Adipose tissue (tissue), 3 donors: ENCODE results near the gene ENGASE. TPM values are rescaled to one million over a fixed set of nuclear protein-coding genes. Genes with fewer than 3 reads are reported as not detected.

Experiments
- H3K27ac ChIP-seq: one replicate; pipeline ENCODE4 v1.5.1; 2013; ENCODE audit warnings: low read depth, low read length
- WGBS, 3 donors: extraction: QIAGEN DNeasy Blood & Tissue Kit; methylation state at CpG; one replicate each; pipeline ENCODE4 v1.1.7; 2013; 5-methylcytosine and 5-hydroxymethylcytosine counted together
- polyA plus RNA-seq, 3 donors: library from polyadenylated mRNA; stranded (reverse); fragments of 200-250 nt; gene quantifications; one replicate each; pipeline ENCODE4 v1.2.3, GENCODE V29; 2013
- donor health status: healthy with polysubstance abuse.
- donor health status: Bipolar disorder and iron deficiency.
- donor health status: healthy.

The ENGASE gene
- polyA plus RNA-seq, 3 donors: 18.7 to 39.0 (median 33.7) TPM

GRCh38 chr17:79048826-79049755, 25.5 kb upstream of the ENGASE start:
- no peak overlapping the region for H3K27ac ChIP-seq

GRCh38 chr17:79049821-79050220, 24.8 kb upstream of the ENGASE start:
- WGBS, 3 donors: 85 to 98% (median 93%) methylated on average over 11 of the region's 11 CpGs
- no peak overlapping the region for H3K27ac ChIP-seq

More at GRCh38 chr17:79048826-79049755, 25.5 kb upstream of the ENGASE start:
- WGBS, 3 donors: 75 to 86% (median 83%) methylated on average over 21 of the region's 21 CpGs

DNA sequence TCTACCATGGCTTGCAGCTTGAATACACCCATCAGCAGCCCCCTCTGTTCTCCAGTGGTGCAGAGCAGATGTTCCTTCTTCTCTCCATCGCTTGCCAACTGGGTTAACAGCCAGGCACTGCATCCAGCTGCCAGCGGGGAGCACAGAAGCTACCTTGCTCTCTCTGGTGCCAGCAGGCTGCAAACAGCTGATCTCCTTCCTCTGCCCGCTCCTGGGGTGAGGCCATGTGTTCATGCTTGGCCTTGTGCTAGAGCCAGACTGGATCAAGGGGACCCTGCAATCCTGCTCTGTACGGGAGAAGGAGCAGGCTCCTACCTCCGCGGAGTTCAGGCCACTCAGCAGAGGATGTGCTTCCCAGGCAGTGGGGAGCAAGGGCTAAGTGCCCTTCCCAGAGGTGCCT, 24.1 kb upstream of the ENGASE start:
- 81 to 94% (median 93%) methylated on average over 6 of the region's 6 CpGs for WGBS, 3 donors
- no peak overlapping the region for H3K27ac ChIP-seq

DNA sequence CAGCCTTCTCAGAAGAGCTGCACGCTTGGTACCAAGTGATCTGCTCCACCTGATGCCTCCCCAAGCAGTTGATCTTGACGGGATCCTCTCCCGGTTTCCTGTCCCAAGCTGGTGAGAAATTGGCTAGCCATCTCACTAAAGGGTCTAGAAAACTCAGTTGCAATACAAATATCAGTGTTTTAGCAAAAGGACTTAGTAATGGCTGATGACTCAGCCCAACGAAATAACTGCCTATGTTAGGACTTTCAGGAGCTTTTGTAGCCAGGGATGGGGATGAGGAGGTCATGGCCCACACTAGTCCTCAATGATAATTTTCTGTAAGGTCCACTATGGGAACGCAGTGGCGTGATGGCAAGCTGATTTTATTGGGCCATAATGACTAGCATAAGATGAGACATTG, 23.3 kb upstream of the ENGASE start:
- no peak overlapping the region for H3K27ac ChIP-seq
- WGBS, 3 donors: 80 to 93% (median 89%) methylated on average over 6 of the region's 6 CpGs

- WGBS, 3 donors: 36 to 86% (median 83%) methylated on average over 1 of the region's 1 CpG
- H3K27ac ChIP-seq: no peak overlapping the region
Measured at GRCh38 chr17:79052131-79052530, 22.5 kb upstream of the ENGASE start.

- H3K27ac ChIP-seq: no peak overlapping the region
Measured at GRCh38 chr17:79053251-79053925, 21.2 kb upstream of the ENGASE start.

DNA sequence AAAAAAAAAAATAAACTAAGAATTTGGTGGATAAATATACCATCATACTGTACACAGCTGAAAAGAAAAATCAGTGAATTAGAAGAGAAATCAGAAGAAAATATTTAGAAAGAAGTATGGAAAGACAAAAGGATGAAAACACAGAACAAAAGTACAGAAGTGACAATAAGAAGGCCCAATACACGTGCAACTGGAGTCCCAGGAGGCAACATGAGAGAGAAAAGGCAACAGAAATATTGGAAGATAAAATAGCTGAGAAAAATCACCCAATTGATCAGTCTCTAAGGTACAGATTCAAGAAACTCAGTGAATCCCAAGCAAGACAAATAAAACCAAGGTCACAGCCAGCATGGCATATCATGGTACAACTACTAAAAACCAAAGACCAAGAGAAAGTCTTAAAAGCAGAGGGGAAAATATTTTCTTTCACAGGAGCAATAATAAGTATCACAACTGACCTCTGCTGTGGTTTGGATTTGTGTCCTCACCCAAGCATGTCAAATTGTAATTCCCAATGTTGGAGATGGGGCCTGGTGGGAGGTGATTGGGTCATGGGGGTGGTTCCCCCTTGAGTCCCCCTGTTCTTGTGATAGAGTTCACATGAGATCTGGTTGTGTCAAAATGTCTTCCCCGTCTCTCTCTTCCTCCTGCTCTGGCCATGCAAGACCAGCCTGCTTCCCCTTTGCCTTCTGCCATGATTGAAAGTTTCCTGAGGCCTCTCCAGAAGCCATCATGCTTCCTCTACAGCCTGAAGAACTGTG, 20.2 kb upstream of the ENGASE start:
- 64 to 77% (median 74%) methylated on average over 2 of the region's 2 CpGs for WGBS, 3 donors
- peak overlapping the region; percentile 22 for H3K27ac ChIP-seq

More at GRCh38 chr17:79053251-79053925, 21.2 kb upstream of the ENGASE start:
- WGBS, 3 donors: 72 to 80% (median 75%) methylated on average over 2 of the region's 2 CpGs

- no peak overlapping the region for H3K27ac ChIP-seq
Measured at GRCh38 chr17:79055197-79055596, 19.4 kb upstream of the ENGASE start.

DNA sequence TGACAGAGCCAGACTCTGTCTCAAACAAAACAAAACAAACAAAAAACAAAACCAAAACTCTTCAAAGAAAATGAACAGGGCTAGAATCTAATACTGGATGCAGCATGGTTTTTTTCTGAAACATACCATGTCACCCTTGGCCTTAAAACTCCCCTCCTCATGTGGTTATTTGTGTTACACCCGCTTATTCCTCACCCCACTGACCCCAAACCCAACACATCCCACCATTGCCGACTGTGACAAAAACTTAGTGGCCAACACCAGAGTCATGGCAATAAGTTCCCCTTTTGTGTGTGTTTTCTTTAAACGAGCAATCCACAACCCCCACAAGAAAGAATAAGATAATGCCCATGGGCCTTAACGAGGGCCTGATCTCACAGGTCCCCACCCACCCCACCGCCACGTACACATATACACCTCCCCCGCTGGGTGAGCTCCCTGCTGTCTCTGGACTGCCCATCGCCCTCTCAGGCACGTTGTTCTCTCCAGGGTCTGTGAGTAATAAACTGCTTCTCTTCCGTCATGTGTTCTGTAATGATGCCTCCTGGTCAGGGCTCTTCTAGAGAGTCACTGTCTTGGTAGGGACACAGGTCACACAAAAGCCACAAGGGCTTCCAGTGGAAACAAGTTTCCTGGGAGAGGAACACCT, 16.8 kb upstream of the ENGASE start:
- WGBS, 3 donors: 72 to 83% (median 74%) methylated on average over 10 of the region's 10 CpGs
- no peak overlapping the region for H3K27ac ChIP-seq

More at GRCh38 chr17:79055197-79055596, 19.4 kb upstream of the ENGASE start:
- 82 to 85% (median 84%) methylated on average over 5 of the region's 5 CpGs for WGBS, 3 donors

- no peak overlapping the region for H3K27ac ChIP-seq
- 84 to 91% (median 85%) methylated on average over 7 of the region's 7 CpGs for WGBS, 3 donors
Measured at GRCh38 chr17:79062691-79063090, 11.9 kb upstream of the ENGASE start.

DNA sequence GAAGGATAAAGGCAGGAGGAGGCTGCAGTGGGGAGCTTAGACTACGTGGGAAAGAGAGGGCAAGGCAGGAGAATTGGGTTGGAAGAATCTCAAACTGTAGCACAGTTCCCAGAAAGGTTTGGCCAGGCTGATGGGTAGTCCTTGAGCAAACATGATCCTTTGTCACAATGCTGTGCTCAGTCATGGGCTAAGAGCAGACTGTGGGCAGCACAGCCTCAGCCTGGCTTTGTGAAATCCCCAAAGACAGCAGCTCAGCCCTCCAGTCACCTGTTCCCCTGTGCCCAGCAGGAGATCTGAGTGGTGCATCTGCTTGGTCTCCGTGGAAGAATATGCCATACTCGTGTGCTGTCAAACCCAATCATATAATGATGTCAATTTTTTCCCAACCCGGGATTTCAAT, 10.6 kb upstream of the ENGASE start:
- 76 to 82% (median 80%) methylated on average over 4 of the region's 4 CpGs for WGBS, 3 donors
- H3K27ac ChIP-seq: no peak overlapping the region

GRCh38 chr17:79065105-79065670, 9.4 kb upstream of the ENGASE start:
- H3K27ac ChIP-seq: no peak overlapping the region
- WGBS, 3 donors: 36 to 37% (median 36%) methylated on average over 10 of the region's 10 CpGs

DNA sequence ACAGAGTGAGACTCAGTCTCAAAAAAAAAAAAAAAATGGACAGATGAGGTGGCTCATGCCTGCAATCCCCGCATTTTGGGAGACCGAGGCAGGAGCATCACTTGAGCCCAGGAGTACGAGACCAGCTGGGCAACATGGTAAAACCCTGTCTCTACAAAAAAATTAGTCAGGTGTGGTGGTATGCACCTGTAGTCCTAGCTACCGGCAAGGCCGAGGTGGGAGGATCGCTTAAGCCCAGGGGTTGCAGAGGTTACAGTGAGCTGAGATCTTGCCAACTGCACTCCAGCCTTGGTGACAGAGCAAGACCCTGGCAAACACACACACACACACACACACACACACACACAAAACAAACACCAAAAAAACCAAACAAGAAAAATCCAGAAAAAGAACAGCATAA, 7.7 kb upstream of the ENGASE start:
- 86 to 91% (median 90%) methylated on average over 6 of the region's 6 CpGs for WGBS, 3 donors
- no peak overlapping the region for H3K27ac ChIP-seq

- no peak overlapping the region for H3K27ac ChIP-seq
- 79 to 92% (median 91%) methylated on average over 9 of the region's 9 CpGs for WGBS, 3 donors
Measured at GRCh38 chr17:79070266-79070880, 4.3 kb upstream of the ENGASE start.

DNA sequence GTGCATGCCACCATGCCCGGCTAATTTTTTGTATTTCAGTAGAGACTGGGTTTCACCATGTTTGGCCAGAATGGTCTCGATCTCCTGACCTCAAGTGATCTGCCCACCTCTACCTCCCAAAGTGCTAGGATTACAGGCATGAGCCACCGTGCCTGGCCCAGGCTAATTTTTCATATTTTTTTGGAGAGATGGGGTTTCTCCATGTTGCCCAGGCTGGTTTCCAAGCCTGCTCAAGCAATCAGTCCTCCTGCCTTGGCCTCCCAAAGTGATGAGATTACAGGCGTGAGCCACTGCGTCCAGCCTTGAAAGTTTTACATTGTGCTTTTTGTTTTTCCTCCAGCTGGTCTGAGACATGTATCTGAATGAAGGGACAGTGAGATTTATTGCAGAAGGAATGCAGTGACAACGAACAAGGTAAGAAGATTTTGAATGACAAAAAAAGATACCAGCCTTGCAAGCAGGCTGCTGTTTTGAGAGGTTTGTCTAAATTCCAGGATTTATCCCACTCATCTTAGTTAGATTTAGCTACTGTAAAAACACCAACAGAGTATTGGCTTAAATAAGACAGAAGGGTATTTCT, 3.4 kb upstream of the ENGASE start:
- 82 to 94% (median 91%) methylated on average over 6 of the region's 6 CpGs for WGBS, 3 donors
- no peak overlapping the region for H3K27ac ChIP-seq

DNA sequence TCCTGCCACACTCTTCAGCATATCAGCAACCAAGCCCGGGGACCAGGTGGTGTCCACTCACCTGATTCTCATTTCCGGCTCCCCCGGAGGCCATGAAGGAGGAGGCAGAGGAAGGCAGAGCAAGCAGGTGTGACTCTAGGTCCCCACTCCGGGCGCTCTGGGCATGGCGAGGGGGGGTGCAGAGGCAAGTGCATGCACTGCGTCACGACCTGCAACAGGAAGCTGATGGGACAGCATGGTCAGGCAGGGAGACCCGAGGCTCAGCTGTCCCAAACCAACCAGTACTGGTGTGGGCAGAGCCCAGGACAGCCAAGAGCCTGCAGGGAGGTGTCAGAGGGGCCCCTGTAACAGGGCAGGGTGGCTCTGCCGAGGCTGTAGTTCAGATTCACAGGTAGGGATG, 2.1 kb upstream of the ENGASE start:
- 79 to 94% (median 92%) methylated on average over 10 of the region's 10 CpGs for WGBS, 3 donors
- H3K27ac ChIP-seq: no peak overlapping the region

- 84 to 93% (median 87%) methylated on average over 8 of the region's 8 CpGs for WGBS, 3 donors
- no peak overlapping the region for H3K27ac ChIP-seq
Measured at GRCh38 chr17:79073016-79073705, 1.5 kb upstream of the ENGASE start.
